Mammary epithelial cell (primary cell): ENCODE measurements around the gene KLHL41.

Experiments used
- CTCF ChIP-seq, 2 donors: IDR thresholded peaks in 1 of 2; conservative IDR thresholded peaks in 1 of 2; 2 replicates each; pipeline ENCODE4 v1.5.1; 2011 to 2012; ENCODE audit warnings: inconsistent platforms in 2 of 2, low read length in 2 of 2, mild to moderate bottlenecking in 2 of 2, control low read depth in 1 of 2, low read depth in 1 of 2; ENCODE audit not compliant: insufficient read depth in 1 of 2; ENCODE audit errors: extremely low read depth in 1 of 2
- EZH2 ChIP-seq: IDR thresholded peaks from 2 replicates; pipeline ENCODE4 v1.6.1; 2012; ENCODE audit warnings: low read length, inconsistent platforms, borderline replicate concordance

GRCh38 chr2:169526451-169526850 lies 16.9 kb downstream of the KLHL41 start:
- TF ChIP-seq EZH2 (no peak), CTCF (conservative IDR thresholded peaks at IDR 0.05 in 1 of 2, IDR thresholded peaks at IDR 0.05 in 1 of 2; ENCODE audit: extremely low read depth in 1 of 2, insufficient read depth in 1 of 2, low read depth in 1 of 2, low read length in 2 of 2) (no peak)
